OCI-LY7 (cell line): ENCODE measurements around the gene EIF2D. TPM values are rescaled to one million over a fixed set of nuclear protein-coding genes. Genes with fewer than 3 reads are reported as not detected.
A peak's percentile ranks its signal among the peaks of the same experiment; 100 is the strongest.

ENCODE experiments used
- BruUV-seq: library from RNA; stranded (reverse); fragments of 400-500 nt; replicated peaks from 2 replicates; lab custom pipeline; 2021; lab: Mats Ljungman, UMichigan
- CTCF ChIA-PET: fragments of 300-600 bp; sonication (Branson Sonifier 250); formaldehyde crosslinking; loops from one replicate; lab custom pipeline; 2022; ENCODE audit warnings: antibody characterized with exemption; ENCODE audit not compliant: unreplicated experiment; lab: Charles Lee
- POLR2A ChIA-PET: fragments of 300-600 bp; sonication (Branson Sonifier 250); formaldehyde crosslinking; loops from one replicate; lab custom pipeline; 2022; ENCODE audit warnings: antibody characterized with exemption; lab: Charles Lee
- DNase-seq: peaks from one replicate; pipeline ENCODE4 v3.0.0-alpha.2; 2015; ENCODE audit warnings: low spot score
- H2AFZ ChIP-seq: fragments of 200-600 bp; sonication (generic), shearing (Covaris generic); 2 replicates; pipeline ENCODE4 v1.6.1; 2014; ENCODE audit warnings: mild to moderate bottlenecking, antibody characterized with exemption, low read length, moderate library complexity
- H3K27ac ChIP-seq: fragments of 200-600 bp; sonication (generic); 2 replicates; pipeline ENCODE4 v1.5.1; 2014; ENCODE audit warnings: mixed run types, low read depth, mild to moderate bottlenecking, moderate library complexity, low read length, inconsistent platforms; ENCODE audit not compliant: poor library complexity, severe bottlenecking
- H3K36me3 ChIP-seq: fragments of 200-600 bp; sonication (generic); 2 replicates; pipeline ENCODE4 v1.6.1; 2014; ENCODE audit warnings: mild to moderate bottlenecking, antibody characterized with exemption, low read length, moderate library complexity, mixed read lengths; ENCODE audit not compliant: insufficient read depth
- H3K4me1 ChIP-seq: fragments of 200-600 bp; sonication (generic); 2 replicates; pipeline ENCODE4 v1.5.1; 2014; ENCODE audit warnings: mild to moderate bottlenecking, low read length; ENCODE audit not compliant: insufficient read depth, poor library complexity, severe bottlenecking
- H3K4me2 ChIP-seq: fragments of 200-600 bp; sonication (generic); 2 replicates; pipeline ENCODE4 v1.6.1; 2014; ENCODE audit warnings: mild to moderate bottlenecking, low read length
- H3K4me3 ChIP-seq: fragments of 200-600 bp; sonication (generic); 2 replicates; pipeline ENCODE4 v1.5.1; 2014; ENCODE audit warnings: mild to moderate bottlenecking, low read depth, low read length; ENCODE audit not compliant: poor library complexity, severe bottlenecking
- H3K79me2 ChIP-seq: fragments of 200-600 bp; sonication (generic); 2 replicates; pipeline ENCODE4 v1.6.1; 2016; ENCODE audit warnings: low read depth, mild to moderate bottlenecking, low read length, moderate library complexity, mixed read lengths; ENCODE audit not compliant: insufficient read depth
- H3K9me2 ChIP-seq: fragments of 200-600 bp; sonication (generic); 2 replicates; pipeline ENCODE4 v1.6.1; 2016; ENCODE audit warnings: mild to moderate bottlenecking, low read length, mixed read lengths; ENCODE audit not compliant: insufficient read depth
- H3K9me3 ChIP-seq: fragments of 200-600 bp; sonication (generic); 2 replicates; pipeline ENCODE4 v1.6.1; 2014; ENCODE audit warnings: mild to moderate bottlenecking, mixed run types, low read length, mixed read lengths
- H4K20me1 ChIP-seq: fragments of 200-600 bp; sonication (generic); 2 replicates; pipeline ENCODE4 v1.6.1; 2014; ENCODE audit warnings: mild to moderate bottlenecking, antibody characterized with exemption, low read length, moderate library complexity, mixed read lengths; ENCODE audit not compliant: insufficient read depth
- EZH2phosphoT487 ChIP-seq: fragments of 200-600 bp; sonication (generic); IDR thresholded peaks from 2 replicates; pipeline ENCODE4 v1.6.1; 2018; ENCODE audit warnings: low read depth, borderline replicate concordance, mild to moderate bottlenecking, mixed run types, antibody characterized with exemption, low read length, moderate library complexity, mixed read lengths
- intact Hi-C: fragments of 100-400 bp; cut with micrococcal nuclease; formaldehyde crosslinking; loops from one replicate; pipeline ENCODE4 v1.10.0; 2022; ENCODE audit not compliant: unreplicated experiment
- total RNA-seq, 2 experiments: library from RNA; depleted of rRNA in 1 of 2; stranded (reverse); fragments of >200 nt in 1 of 2; shearing (Covaris generic) in 1 of 2; gene quantifications; 2 replicates each; pipeline ENCODE4 v1.2.3, GENCODE V29; 2014 to 2022
- TF ChIP-seq, protein P1 (sequence below): fragments of 200-600 bp; sonication (generic); conservative IDR thresholded peaks from 2 replicates; pipeline ENCODE4 v1.5.1; 2014; ENCODE audit warnings: mild to moderate bottlenecking, antibody characterized with exemption, low read length, moderate library complexity, mixed read lengths

Gene EIF2D
- total RNA-seq, 2 experiments from 2014 or later, result 68.6 to 85.4 TPM

DNA sequence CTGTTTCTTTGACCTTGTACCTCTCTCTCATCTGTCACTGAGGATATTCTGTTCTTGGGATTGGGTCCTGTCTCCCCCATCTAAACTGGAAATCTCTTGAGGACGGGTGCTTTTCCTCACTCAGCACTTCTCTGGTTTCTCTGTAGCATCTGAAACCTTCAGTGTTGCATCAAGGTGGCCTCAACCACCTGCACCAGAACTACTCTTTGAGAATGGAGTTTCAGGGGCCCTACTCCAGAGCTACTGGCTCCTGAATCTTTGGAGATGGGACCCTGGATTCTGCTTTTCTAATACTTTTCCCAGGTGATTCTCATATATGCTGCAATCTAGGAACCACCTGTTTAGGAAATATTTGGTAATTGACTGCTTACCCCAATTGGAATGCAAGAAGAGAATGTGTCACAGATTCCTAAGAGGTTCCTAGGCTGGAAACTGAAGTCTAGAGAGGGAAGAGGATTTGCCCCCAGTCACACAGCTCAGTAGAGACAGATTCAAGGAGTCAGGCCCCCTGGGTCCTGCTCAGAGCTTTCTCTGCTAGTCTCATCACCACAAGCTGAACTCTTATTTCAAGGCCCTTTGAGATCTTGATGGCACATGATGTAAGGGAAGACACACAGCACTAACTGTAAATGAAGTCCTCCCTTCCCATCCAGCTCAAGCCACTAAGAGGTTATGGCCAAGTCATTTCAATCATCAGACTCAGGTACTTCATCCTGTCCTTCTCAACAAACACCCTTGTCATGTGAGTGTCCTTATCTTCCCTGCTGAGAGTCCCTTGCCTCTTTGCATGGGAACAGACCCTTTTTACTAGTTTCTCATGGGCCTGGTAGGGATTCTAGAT lies 48.7 kb downstream of the EIF2D start:
- H2AFZ ChIP-seq, result peak overlapping the region; percentile 81; the same call in 1 of the 2 replicates
- H4K20me1 ChIP-seq, result no peaks in the 10 kb centered on the region
- peak overlapping the region; percentile 52 for H3K4me3 ChIP-seq
- TF ChIP-seq, protein P1, sequence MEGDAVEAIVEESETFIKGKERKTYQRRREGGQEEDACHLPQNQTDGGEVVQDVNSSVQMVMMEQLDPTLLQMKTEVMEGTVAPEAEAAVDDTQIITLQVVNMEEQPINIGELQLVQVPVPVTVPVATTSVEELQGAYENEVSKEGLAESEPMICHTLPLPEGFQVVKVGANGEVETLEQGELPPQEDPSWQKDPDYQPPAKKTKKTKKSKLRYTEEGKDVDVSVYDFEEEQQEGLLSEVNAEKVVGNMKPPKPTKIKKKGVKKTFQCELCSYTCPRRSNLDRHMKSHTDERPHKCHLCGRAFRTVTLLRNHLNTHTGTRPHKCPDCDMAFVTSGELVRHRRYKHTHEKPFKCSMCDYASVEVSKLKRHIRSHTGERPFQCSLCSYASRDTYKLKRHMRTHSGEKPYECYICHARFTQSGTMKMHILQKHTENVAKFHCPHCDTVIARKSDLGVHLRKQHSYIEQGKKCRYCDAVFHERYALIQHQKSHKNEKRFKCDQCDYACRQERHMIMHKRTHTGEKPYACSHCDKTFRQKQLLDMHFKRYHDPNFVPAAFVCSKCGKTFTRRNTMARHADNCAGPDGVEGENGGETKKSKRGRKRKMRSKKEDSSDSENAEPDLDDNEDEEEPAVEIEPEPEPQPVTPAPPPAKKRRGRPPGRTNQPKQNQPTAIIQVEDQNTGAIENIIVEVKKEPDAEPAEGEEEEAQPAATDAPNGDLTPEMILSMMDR, result no peak
- no peak for TF ChIP-seq EZH2phosphoT487
- no peaks in the 10 kb centered on the region for H3K9me2 ChIP-seq
- intact Hi-C loops, result loop anchor here (2.0 kb wide), 1 partner anchor 19 kb away; no protein-coding TSS in a partner anchor
- peaks cover 6% of the 10 kb centered on the region for H3K36me3 ChIP-seq
- DNase-seq, result no peak
- POLR2A ChIA-PET, result interaction anchor here (0.7 to 2.2 kb wide), 7 partner anchors 8 to 146 kb away, joined by 3 to 8 read pairs (median 4); no protein-coding TSS in a partner anchor
- BruUV-seq, result no TSS peak
- no peaks in the 10 kb centered on the region for H3K9me3 ChIP-seq
- peaks cover 42% of the 10 kb centered on the region for H3K4me1 ChIP-seq
- peak overlapping the region; percentile 55 for H3K27ac ChIP-seq
- peak overlapping the region; percentile 74 for H3K4me2 ChIP-seq
- CTCF ChIA-PET, result interaction anchor here (0.9 to 1.1 kb wide), 2 partner anchors 10 to 19 kb away, joined by 3 read pairs; no protein-coding TSS in a partner anchor
- H3K79me2 ChIP-seq, result no peaks in the 10 kb centered on the region; the same call in 1 of the 2 replicates

DNA sequence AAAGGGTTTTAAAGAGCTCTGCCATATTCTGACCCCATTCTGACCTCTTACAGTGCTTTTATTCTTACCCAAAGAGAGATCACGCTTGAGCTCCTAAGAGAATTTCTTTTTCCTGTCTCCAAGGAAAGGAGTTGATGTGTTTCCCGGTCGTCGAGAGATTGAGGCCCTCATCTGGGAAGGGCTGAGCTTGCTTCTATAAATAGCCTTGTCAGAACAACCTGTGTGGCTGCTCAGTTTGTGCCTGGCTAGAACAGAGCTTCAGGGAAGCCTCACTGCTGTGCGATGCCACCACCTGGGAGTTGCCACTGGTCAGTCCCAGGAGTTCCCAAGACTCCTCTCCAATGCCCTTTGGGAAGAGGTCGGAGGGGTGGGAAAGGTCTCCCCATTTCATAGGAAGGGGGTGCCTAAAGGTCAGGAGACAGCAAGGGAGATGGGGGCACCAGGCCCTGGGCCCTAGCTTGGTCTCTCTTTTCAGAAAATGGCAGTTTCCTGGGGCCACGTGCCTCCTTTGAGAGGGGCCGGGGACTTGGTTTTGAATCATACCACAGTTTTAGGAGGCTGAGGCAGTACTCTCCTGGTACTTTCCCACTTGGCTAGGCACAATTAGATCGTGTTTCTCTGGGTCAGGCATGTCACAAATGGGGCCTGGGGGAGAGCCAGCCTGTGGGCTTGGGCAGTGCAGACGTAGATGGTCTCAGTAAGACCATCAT lies 52.1 kb downstream of the EIF2D start:
- POLR2A ChIA-PET, result interaction anchor here (0.6 to 1.2 kb wide), 6 partner anchors 10 to 761 kb away, joined by 3 to 4 read pairs (median 3); partner anchors contain the start of gene CD55
- Histone ChIP-seq H3K36me3 (peaks cover 6% of the 10 kb centered on the region), H2AFZ (no peak overlapping the region), H3K27ac (peak overlapping the region; percentile 72), H3K4me2 (peak overlapping the region; percentile 99), H3K4me1 (peaks cover 72% of the 10 kb centered on the region), H4K20me1 (no peaks in the 10 kb centered on the region), H3K9me2 (no peaks in the 10 kb centered on the region), H3K9me3 (no peaks in the 10 kb centered on the region), H3K79me2 (peaks cover 7% of the 10 kb centered on the region; the same call in 1 of the 2 replicates), H3K4me3 (peak overlapping the region; percentile 92)
- CTCF ChIA-PET, result interaction anchor here (0.5 to 0.6 kb wide), 2 partner anchors 53 to 601 kb away, joined by 5 to 7 read pairs; no protein-coding TSS in a partner anchor
- TF ChIP-seq, protein P1, result no peak
- TF ChIP-seq EZH2phosphoT487, result no peak
- BruUV-seq, result no TSS peak
- no peak for DNase-seq
- intact Hi-C loops, result no loop called here
